SIG-M5 treated with dmso at 0.1 percent for 504 hours (cell line): ENCODE data around the gene ZNF205.

ENCODE experiments used
- DNase-seq: peaks from one replicate; lab custom pipeline; 2025; ENCODE audit not compliant: unreplicated experiment; lab: John Stamatoyannopoulos, UW

Gene ZNF205

GRCh38 chr16:3101018-3101840 lies 11.2 kb upstream of the ZNF205 start:
- DNase-seq, result peak; percentile 46

DNA sequence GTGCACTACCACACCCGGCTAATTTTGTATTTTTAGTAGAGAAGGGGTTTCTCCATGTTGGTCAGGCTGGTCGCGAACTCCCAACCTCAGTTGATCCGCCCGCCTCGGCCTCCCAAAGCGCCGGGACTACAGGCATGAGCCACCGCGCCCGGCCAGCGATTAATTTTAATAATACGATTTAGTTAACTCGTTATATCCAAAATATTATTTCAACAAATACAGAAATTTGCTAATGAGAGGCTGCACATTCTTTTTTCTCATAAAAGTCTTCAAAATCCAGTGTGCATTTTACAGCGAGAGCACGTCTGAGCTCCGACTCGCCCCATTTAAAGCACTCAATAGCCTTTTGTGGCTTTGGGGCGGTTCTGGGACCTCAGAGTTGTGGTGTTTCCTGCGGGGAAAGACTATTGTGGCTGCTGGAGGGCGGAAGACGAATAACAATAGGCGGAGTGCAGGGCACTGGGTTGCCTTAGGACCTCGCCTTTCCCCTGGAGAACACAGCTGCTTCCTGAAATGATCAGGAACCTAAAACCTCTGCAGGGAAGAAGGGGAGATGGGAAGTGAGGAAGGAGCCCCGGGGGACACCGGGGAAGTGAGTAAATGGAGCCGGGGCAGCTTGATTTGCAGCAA lies 10.4 kb upstream of the ZNF205 start:
- DNase-seq, result no peak

DNA sequence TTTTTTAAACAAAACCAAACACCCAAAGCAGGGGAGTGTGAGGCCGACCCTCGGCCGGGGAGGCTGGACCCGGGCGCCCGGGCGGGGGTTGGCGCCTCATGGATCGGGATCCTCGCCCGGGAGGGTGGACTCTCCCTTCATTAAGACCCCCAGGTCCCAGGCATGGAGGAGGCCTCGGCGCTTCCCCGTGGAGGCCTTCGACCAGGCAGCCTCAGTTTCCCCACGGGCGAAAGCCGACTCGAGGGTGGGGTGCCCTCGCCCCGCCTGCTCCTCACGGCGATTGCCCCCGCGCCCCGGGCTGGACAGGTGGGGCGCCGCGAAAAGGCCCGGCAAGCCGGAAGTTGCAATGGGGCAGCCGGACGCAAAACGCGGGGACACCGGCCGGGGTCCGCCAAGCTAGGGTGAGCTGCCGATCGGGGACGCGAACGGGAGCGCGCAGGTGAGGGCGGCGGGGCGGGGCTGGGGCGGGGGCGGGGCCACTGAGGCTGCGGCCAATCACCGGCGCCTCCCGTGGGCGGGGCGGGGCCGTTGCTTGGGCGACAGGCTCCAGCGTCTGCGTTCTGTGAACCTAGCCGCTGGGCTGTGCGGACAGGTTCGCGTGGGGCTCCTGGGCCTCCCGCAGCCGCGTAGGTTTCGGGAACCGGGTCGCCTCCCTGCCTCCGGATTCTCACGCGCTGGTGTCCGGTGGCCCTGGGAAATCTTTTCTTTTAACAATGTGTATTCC lies 6.0 kb upstream of the ZNF205 start:
- DNase-seq, result peak; percentile 84

GRCh38 chr16:3112881-3113574 lies 642 bp downstream of the ZNF205 start:
- DNase-seq, result no peak

GRCh38 chr16:3113765-3114479 lies 1.5 kb downstream of the ZNF205 start:
- DNase-seq, result no peak

DNA sequence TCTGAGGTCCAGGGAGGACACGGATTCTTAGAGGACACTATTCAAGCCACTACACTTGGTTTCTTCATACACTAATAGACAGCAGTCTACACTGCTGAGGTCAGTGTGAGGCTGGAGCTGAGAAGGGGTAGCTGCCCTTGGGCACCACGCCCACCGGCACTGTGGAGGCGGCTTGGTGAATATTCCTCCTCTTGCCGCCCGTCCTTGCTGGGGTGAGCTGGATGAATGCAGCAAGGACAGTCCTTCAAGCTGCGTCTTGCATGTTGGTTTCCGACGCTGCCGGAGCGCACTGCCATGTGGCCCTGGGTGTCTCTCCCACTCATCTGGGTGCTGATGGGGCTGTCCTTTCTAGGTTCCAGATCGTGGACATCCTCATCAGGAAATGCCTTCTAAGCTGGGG lies 2.6 kb downstream of the ZNF205 start:
- DNase-seq, result no peak

DNA sequence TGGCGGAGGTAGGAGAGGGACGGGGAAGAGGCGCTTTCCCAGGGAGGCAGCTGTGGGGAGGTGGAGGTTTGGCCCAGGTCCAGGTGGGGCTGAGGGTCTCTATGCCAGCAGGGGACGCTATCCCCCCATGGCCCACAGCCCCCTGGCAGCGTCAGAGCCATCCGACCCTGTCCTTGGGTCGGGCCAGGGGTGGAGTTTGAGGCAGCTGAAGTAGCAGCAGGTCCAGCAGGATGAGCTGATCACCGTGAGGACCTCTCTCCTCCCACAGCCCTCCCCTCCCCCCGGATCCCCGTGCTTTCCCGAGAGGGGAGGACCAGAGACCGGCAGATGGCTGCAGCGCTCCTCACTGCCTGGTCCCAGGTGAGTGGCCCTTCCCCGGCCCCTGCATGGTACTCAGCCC lies 3.2 kb downstream of the ZNF205 start:
- no peak for DNase-seq

- DNase-seq, result no peak
These were observed 5.9 kb downstream of the ZNF205 start for GRCh38 chr16:3118204-3118790.

DNA sequence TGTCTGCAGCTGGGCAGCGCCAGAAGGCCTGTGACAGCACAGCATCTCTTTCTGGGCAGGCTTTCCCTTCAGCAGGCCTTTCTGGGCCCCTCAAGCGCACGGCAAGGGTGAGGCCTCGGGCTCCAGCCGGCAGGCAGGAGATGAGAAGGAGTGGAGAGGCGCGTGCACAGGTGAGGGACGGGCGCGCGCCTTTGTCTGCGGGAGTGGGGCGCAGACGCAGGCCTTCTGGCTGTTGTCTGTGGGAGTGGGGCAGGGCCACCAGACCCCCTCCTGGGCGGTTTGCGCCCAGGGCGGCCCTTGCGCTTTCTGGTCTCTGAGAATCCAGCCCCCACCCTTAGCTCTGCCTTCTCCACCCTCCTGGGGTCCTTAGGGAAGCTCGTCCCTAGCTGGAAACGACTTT lies 6.5 kb downstream of the ZNF205 start:
- DNase-seq, result no peak

DNA sequence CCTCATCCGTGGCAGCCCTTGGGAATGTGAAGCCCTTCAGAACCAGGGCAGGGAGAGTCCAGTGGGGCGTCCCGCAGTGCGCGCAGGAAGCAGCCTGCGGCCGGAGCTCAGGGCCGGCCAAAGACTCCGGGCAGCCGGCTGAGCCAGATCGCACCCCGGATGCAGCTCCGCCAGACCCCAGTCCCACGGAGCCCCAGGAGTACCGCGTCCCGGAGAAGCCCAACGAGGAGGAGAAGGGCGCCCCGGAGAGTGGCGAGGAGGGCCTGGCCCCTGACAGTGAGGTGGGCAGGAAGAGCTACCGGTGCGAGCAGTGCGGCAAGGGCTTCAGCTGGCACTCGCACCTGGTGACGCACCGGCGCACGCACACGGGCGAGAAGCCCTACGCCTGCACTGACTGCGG lies 6.9 kb downstream of the ZNF205 start:
- DNase-seq, result no peak

GRCh38 chr16:3119701-3120408 lies 7.5 kb downstream of the ZNF205 start:
- no peak for DNase-seq

GRCh38 chr16:3120435-3120834 lies 8.0 kb downstream of the ZNF205 start:
- no peak for DNase-seq

- no peak for DNase-seq
These were observed 9.6 kb downstream of the ZNF205 start for GRCh38 chr16:3121851-3122467.

- DNase-seq, result no peak
These were observed 10.7 kb downstream of the ZNF205 start for GRCh38 chr16:3122926-3123570.

GRCh38 chr16:3123986-3124886 lies 11.8 kb downstream of the ZNF205 start:
- DNase-seq, result peak; percentile 94

DNA sequence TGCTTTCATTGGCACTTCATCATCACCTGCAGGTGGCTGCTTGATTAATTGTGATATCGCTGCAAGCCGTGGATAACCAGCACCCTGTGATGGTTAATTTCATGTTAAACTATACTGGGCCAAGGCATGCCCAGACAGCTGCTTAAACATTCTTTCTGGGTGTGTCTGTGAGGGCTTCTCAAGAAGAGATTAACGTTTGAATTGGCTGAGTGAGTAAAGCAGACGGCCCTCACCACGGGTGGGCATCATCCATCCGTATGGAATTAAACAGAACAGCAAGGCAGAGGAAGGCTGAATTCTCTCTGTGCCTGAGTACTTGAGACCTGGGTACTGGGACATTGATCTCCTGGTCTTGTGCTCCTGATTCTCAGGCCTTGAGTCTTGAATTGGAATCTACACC lies 15.4 kb downstream of the ZNF205 start:
- no peak for DNase-seq

DNA sequence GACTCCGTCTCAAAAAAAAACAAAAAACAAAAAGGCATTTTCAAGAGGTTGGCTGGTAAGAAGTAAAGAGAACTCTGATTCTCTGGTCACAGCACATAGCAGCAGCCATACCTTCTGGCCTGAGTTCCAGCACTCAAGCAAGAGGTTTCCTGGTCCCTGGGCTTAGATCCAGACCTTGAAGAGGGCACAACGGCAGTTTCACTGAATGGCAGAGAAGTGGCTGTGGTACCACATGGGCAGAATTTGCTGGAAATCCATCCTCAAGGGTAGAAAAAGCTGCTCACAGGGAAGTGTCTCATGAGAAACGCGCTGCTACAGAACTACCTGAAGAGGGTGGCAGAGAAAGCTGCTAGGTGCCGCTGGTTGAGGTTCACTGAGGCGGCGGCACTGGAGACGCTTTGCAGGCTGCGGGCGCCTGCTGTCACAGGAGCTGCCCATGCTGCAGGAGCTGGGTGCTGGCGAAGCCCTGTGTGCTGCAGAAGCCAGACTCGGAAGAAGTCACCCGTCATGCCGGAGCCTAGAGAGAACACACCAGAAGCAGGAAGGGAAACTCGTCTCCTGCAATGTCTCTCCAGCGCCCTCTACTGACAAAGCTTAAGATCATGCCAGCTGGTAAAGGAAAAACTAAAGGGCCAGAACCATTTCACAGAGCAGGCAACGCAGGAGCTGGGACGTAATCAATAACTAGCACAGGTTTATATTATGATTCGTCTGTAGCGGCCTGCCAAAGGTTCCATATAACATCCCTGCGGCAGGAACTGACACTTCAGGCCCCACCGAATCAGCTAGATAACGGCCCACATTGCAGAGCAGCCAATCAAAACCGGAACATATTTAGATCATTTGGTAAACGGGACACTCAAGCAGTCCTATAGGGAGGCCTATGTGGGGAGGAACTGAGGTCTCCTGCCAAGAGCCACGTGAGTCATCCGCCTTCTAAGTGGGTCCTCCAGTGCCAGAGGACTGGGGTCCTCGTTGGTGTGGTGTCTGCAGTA lies 17.0 kb downstream of the ZNF205 start:
- DNase-seq, result peak; percentile 91
